DMS 273 (cell line): ENCODE data around the gene GPR180.
"Not testable (repeated sequence)": the region's sequence is repeated elsewhere in the genome, so short reads cannot be mapped to it uniquely, and the experiment has no call there.

ENCODE experiments used
- DNase-seq: peaks from one replicate; lab custom pipeline; 2025; ENCODE audit not compliant: unreplicated experiment; lab: John Stamatoyannopoulos, UW

GPR180 gene

GRCh38 chr13:94595950-94596574 is 5.6 kb upstream of the GPR180 start, which contains the start of gene TGDS:
TSS of gene TGDS (minus strand) at chr13:94596152. CDS start at chr13:94596136, 16 bp downstream.
- DNase-seq = peak; percentile 95

GRCh38 chr13:94596575-94596971 is 5.1 kb upstream of the GPR180 start:
- DNase-seq = peak; percentile 49

GRCh38 chr13:94598281-94598680 is 3.4 kb upstream of the GPR180 start:
- DNase-seq = no peak

- DNase-seq = no peak
Observed at GRCh38 chr13:94599877-94600276, 1.8 kb upstream of the GPR180 start.

- DNase-seq = peak; percentile 17
Observed at GRCh38 chr13:94602467-94602866, 810 bp downstream of the GPR180 start.

- DNase-seq = no peak
Observed at GRCh38 chr13:94607056-94607455, 5.4 kb downstream of the GPR180 start.

GRCh38 chr13:94607939-94608338 is 6.3 kb downstream of the GPR180 start:
- DNase-seq = no peak

- no peak for DNase-seq
Observed at GRCh38 chr13:94608586-94608985, 6.9 kb downstream of the GPR180 start.

GRCh38 chr13:94609196-94609595 is 7.5 kb downstream of the GPR180 start:
- no peak for DNase-seq

GRCh38 chr13:94610475-94610874 is 8.8 kb downstream of the GPR180 start:
- DNase-seq = no peak

GRCh38 chr13:94612050-94612449 is 10.4 kb downstream of the GPR180 start:
- no peak for DNase-seq

GRCh38 chr13:94613051-94613450 is 11.4 kb downstream of the GPR180 start:
- no peak for DNase-seq

GRCh38 chr13:94617389-94618000 is 15.8 kb downstream of the GPR180 start:
- peak; percentile 55 for DNase-seq

- peak; percentile 49 for DNase-seq
Observed at GRCh38 chr13:94620286-94620896, 18.7 kb downstream of the GPR180 start.

- DNase-seq = no peak
Observed at GRCh38 chr13:94622344-94622743, 20.7 kb downstream of the GPR180 start.

GRCh38 chr13:94623316-94623715 is 21.7 kb downstream of the GPR180 start:
- DNase-seq = no peak

- DNase-seq = no peak
Observed at GRCh38 chr13:94630858-94631257, 29.2 kb downstream of the GPR180 start.

GRCh38 chr13:94632226-94632980 is 30.7 kb downstream of the GPR180 start:
- DNase-seq = no peak

- peak; percentile 37 for DNase-seq
Observed at GRCh38 chr13:94636096-94636495, 34.4 kb downstream of the GPR180 start.

- DNase-seq = no peak
Observed at GRCh38 chr13:94636942-94637578, 35.4 kb downstream of the GPR180 start.

GRCh38 chr13:94637677-94638076 is 36.0 kb downstream of the GPR180 start:
- DNase-seq = not testable (repeated sequence)
